SKM-1 (cell line): ENCODE measurements around the gene KLK13.

ENCODE experiments used
- DNase-seq: peaks from one replicate; lab custom pipeline; 2025; ENCODE audit not compliant: unreplicated experiment; lab: John Stamatoyannopoulos, UW

Gene KLK13, protein sequence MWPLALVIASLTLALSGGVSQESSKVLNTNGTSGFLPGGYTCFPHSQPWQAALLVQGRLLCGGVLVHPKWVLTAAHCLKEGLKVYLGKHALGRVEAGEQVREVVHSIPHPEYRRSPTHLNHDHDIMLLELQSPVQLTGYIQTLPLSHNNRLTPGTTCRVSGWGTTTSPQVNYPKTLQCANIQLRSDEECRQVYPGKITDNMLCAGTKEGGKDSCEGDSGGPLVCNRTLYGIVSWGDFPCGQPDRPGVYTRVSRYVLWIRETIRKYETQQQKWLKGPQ

DNA sequence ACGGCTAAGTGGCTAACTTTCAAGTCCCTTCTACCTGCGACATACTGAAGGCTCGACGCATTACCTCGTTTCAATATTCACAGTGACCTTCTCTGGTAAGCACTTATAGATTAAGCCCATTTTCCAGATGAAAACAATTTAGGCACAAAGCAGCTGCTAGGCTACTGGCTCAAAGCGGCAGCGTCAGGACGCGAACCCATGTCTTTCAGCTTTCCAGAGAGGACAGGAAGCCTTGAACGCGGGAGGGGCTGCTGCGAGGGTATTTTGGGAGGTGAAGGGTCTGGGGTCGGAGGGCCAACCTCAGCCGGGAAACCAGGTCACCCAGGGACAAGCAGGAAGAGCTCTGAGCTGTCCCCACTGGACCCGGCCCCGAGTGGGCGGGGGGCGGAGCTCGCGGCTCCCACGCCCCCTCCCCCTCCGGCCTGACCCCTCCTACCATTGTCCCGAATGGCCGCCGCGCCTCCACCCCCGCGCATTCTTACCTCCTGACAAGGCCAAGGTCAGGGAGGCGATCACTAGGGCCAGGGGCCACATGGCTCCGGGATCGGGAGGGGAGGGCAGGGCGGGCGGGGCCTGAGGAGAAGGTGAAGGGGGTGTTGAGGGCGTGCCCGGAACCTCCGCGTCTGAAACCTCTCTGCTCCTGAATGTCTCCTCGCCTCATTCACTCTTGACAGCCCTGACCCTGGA, at the start of gene KLK13:
Gene KLK13 (minus strand): TSS at position 559 of the 687 bp plus-strand sequence. CDS start 25 bp downstream, at position 534.
- DNase-seq, result no peak

DNA sequence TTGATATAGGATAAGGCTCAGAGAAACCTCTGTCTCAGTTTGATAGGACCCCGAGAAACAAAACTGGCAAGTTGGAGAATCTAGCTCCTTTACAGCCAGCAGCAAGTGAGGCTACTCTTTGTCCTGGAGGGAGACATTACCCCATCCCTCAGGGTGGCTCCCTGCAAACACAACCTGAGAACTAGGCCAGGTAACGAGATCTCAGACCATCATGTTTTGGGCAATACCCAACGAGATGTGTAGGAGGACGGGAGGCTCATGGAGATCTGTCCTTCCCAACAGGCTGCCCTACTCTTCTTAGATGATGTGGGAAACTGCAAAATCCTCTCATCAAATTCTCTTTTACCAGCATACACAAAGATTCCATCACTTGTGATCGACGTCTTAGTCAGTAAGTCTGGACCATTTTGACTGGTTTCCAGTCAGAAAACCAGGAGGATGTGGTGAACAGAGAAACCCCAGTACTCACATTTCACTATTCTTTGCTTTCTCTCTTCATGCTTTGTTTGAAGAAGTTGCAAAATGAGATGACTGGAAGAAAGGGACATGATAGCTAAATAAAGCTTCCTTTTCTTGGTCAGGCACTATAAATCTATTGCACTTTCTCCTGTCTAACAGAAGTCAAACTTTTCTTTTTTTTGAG, 49.3 kb upstream of the KLK13 start:
- no peak for DNase-seq

DNA sequence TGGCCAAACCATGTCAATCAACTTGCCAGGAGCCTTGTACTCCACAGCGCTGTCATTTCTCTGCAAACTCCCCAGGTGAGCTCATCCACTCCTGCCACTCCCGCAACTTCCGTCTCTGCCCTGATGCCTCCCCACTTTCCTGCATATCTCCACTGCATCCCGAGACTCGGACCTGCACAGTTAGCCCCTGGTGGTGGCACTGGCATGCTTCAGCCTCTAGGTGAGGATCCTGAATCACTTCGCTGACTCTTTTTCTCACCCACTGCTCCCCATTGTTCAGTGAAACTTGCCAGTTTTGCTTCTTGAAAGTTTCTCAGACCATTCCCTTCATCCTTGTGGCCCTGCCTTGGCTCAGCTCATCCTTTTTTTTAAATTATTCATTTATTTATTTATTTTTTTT, 46.7 kb upstream of the KLK13 start:
- DNase-seq, result no peak

DNA sequence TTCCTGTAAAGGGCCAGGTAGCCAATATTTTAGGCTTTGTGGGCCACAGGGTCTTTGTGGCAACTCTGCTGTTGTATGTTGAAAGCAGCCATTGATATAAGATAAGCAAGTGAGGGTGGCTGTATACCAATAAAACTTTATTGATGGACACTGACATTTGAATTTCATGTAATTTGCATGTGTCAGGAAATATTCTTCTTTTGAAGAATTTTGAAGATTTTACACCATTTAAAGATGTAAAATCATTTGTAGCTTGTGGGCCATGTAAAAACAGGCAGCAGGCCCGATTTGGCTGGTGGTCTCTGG, 45.7 kb upstream of the KLK13 start:
- DNase-seq, result no peak

DNA sequence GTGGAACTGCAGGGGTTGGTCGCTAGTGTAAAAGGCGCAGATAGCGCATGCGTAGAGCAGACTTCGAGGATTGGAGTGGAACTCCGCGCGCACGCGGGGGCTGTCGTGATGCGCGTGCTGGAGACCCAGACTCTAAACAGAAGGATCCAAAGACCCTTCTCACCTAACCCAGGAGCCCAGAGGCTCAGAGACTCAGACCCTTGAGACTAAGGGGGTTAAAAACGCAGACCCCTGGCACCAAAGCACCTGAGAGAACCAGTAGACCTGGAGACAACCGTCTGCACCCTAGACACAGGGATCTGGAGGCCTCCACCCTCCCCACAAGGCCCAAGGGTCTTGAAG, 43.9 kb upstream of the KLK13 start:
- DNase-seq, result no peak

DNA sequence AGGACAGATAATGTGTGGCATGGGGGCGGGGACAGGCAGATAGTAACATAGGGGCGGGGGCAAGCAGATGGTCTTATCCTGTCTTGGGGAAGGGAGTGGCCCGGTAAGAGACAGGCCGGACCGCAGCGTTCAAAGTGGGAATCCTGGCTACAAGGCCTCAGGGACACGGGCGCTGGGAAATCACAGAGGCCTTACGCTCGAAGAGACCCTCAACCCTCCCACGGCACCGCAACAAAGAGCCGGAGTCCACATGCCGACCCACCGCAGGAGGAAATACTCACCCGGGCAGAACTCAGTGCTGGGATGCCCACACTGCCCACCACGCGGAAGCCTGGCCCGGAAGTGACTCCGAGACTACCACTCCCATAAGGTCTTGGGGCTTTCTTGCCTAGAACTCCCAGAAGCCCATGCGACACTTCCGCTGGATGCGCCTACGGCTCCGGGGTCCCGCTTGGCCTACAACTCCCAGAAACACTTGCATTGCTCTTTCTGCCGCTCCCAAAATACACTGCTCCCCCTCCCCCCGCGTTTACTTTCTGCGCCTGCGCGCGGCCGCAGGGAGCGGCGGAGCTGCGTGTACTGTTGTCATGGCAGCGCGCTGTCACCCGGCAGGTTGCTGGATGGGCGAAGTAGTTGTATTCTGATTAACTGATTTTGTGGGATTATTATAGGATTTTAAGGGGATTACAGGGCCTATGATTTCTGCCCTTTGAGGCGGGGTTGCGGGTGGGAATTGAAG, 43.3 kb upstream of the KLK13 start, which contains the start of gene CTU1:
Gene CTU1 (minus strand): TSS at position 344 of the 739 bp plus-strand sequence. CDS start 3,840 bp downstream, outside the sequence.
- peak; percentile 90 for DNase-seq

DNA sequence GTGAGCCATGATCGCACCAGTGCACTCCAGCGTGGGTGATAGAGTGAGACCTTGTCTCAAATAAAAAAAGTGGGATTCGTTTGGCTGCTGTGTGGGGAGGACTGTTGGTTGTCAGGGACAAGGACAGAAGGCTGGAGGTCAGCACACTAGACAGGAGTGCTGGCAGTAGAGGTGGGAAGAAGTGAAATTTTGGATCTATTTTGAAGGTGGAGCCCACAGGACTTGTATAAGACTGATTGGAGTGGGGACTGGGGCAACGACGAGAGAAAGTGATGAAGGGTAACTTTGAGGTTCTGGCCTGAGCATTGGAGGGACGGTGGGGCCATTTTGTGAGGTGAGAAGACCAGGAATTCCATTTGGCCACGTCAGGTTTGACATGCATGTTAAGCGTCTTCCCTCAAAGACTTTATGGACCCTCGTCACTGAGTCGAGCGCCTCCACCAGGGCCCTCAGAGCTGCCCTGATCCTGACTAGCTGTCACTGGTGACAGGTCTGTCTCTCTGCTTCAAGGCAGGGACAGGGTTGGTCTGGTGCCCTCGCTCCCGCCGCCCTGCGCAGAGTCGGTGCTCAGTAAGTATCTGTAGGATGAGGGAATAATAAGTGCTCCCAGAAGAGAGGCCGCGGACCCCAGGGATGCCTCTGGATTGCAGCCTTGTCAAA, 42.6 kb upstream of the KLK13 start:
- no peak for DNase-seq

DNA sequence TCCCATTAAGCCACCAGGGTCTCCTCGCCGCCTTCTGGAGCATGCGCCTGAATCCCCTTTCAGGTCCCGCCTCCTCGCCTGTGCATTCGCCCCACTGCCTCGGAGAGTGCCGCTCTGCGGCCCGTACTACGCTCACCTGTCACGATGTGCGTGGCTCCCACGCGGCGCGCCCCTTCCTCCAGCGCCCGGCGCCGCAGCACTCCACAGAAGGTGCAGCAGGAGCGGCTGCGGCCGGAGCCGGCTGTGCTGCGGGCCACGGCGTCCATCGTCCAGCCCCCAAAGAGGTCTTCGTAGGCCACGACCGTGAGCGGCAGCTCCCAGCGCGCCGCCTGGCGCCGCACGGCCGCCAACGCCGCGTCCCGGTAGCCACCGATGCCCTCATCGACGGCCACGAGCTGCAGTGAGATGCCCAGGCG, 39.0 kb upstream of the KLK13 start:
- DNase-seq, result no peak

DNA sequence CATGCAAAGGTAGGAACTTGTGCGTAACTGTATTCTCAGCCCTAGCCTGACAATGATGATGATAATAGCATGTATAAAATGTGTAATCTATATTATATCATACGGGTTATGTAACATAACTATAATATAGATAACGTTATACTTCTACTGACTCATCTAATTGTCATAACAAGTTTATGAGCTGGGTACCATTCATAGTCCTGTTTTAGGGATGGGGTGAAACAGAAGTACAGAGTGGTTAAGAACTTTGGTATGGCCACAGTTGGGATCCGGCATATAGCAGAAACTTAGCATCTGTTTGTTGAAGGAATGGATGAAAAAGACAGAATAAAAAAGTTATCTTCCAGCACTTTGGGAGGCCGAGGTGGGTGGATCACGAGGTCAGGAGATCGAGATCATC, 38.1 kb upstream of the KLK13 start:
- DNase-seq, result no peak

DNA sequence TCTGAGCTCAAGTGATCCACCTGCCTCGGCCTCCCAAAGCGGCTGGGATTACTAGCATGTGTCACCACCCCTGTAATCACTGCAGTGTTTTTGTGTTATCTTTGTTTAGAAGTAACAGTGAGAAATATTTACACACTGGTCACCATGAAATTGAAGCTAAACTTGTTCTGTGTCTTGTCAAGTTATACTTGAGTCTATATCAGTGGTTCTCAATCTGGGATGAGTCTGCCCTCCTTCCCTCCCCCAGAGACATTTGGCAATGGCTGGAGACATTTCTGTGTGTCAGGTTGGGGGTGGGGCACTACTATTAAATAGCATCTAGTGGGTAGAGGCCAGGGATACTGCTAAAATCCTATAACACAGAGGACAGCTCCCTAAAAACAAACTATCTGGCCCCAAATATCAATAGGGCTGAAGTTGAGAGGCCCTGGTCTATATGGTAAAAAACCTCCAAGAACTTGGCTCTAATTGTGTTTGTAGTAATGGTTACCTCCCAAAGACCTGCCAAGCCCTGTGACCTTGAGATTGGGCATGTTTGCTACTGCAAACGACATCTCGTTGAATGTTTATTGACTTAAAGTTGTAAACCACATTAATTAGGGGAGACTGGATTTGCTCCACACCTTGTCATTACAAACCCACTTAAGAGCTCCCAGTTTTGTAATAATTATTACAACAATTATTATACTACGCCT, 36.4 kb upstream of the KLK13 start:
- DNase-seq, result no peak

DNA sequence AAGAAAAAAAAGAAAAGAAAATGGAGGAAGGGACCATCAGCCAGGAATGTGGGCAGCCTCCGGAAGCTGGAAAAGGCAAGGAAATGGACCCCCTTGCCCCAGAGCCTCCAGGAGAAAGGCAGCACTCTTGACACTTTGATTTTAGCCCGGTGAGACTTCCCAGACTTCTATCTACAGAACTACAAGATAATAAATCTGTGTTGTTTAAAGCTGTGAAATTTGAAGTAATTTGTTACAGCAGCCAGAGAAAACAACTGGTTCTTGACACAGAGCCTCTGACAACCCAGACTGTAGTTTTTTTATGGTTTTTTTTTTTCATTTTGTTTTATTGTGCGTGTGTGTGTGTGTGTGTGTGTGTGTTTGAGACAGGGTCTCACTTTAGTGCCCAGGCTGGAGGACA, 35.7 kb upstream of the KLK13 start:
- no peak for DNase-seq

DNA sequence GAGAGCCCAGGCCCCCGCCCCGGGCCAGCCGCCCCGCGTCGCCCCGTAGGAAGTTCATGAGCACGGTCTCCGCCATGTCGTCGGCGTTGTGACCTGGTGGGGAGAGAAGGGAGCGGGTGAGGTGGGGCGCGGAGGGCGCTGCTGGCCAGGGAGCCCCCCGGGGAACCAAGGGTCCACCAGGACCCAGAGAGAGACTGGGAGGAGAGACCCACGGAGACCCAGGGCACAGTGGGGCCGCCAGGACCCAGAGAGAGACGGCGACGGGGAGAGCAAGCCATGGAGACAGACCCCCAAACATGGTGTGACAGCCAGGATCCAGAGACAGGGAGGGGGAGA, 34.1 kb upstream of the KLK13 start:
- DNase-seq, result no peak

DNA sequence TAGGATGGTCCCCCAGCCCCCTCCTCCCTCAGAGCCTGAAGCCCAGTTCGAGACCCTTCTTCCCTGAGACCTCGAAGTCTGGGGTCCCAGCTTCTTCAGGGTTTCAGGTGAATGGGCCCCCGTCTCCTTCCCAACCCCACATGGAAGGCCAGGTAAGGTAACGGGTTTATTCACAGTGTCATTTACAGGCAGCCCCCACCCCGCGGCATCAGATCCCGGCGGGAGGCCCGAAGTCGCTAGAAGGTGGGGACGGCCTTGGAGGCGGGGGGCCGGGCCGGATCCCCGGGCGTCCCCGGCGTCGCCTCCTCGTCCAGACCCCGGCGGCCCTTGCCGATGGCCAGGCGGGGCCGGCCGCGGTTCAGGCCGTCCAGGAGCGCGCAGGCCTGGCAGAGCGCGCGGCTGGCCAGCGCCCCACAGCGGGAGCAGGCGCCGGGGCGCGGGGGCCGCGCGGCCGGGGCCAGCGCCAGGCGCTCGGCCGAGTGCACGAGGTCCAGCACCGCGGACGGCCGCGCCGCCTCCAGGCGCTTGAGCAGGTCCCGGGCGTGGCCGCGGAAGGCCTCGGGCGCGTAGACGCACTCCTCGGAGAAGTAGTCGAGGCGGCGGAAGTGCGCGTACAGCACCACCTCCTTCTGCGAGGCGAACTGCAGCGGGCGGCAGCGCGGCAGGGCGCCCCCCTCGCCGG, 33.6 kb upstream of the KLK13 start:
- no peak for DNase-seq

DNA sequence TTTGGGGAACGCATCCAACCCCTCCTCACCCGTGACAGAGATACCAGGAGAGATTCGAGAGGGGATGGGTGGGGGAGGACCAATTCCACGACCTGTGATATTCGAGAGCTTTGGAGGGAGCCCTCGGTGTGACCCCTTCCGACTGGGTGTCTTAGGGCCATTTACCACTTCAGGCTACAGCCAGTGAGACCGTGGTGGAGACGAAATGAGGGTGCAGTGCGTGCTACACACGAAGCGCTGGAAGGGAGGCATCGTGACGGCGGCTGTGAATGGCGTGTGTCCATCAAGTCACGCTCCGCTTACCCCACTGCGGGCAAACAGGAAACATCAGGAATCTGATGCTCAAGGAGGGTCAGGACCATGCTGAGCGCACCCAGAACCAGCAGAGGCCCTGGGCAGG, 32.9 kb upstream of the KLK13 start:
- DNase-seq, result no peak

DNA sequence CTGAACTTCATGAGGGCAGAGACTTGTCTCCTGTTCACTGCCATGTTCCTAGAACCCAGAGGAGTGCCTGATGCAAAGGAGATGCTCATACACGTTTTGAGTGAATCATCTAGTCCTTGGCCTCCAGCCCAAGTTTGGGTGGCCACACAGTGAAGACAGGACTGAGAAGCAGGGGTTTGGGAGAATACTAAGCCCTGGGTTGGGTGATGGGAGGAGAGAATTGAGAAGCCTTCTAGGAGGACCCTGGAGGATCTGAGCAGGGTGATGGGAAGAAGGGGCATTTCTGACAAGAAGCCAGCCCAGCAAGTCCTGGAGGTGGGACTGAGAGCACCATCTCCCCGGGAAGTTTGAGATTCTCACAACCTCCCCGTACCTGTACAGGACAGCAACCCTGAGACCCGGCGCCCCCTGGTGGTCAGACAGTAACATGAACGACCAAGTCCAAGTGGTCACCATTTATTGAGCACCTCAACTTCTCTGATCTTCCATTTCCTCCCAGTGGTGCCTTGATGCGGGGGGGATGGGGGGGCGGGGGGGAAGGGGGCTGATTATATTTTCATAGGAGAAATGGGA, 32.4 kb upstream of the KLK13 start:
- DNase-seq, result peak; percentile 1

DNA sequence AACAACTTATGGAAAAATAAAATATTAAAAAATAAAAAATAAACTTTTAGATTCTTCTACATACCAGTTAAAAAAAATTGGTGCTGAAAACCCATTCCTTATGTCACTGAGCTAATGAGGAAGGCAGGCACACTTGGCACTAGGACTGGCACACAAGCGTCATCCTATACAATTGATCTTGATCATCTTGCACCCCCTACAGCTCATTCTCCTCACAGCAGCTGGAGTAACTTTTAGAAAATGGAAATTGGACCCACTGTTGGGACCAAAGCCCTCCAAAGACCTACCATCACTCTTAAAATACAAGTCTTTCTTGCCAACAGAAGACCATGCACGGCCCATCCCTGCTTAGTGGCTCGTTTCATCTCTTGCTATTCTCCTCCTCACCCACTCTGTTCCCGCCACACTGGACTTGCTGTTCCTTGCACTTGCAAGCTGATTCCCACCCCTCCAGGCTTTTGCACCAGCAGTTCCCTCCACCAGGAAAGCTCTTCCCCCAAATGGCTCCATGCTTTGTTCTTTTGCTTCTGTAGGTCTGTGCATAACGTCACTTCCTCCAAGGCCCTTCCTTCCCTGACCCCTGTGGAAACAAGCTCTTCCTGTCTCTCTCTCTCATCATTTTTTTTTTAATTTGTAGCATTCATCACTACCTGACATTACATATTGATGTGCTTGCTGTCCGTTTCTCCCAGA, 31.7 kb upstream of the KLK13 start:
- no peak for DNase-seq

DNA sequence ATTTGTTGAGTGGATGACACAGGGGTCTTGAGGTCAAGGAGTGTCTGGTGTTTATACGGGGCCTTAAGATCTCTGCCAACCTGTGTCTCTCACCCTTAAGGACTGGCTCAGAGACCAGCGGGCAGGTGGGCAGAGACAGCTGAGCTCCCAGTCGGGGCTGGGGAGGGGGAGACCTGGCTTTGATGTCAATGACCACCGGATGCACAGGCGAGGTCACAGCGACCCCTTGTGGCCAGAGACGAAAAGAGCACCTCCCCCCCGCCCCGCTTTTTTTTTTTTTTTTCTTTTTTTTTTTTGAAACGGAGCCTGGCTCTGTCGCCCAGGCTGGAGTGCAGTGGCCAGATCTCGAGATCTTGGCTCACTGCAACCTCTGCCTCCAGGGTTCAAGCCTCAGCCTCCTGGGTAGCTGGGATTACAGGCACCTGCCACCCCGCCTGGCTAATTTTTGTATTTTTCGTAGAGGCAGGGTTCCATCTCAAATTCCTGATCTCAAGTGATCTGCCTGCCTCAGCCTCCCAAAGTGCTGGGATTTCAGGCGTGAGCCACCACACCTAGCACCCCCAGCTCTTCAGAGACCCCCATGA, 29.9 kb upstream of the KLK13 start:
- DNase-seq, result no peak

DNA sequence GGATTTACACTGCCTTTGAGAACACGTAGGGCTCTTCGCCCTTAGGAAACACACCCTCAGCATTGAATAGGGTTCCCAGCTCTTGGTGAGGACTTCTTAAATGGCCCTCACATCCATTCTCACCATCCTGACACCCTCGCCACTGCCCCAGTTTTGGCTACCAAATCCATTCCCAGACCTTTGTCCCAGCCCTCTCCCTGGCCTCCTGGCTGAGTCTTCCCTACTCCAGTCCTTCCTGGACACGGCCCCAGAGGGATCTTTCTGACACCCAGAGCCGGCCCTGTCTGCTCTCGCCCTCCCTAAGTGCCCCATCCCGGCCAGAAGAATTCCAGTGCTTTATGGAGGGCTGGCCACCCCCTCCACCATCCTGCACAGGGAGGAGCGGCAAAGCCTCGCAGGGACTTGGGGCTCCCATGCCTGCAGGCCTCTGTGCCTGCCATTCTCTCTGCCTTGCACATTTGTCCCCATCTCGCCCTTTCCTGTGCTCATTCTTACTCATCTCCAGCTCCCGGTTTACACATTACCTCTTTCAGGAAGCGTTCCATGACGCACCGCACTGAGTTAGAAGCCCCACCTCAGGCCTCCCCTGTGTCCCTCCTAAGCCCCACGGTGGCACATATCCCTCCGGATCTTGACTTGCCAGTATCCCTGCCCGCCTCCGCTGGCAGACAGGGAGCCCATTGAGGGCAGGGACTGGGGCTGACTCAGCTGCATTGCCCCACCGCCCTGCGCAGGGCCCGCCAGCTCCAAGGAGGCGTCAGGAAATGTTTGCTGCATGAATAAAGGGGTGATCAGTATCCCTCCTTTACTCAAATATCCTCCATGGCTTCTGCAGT, 28.8 kb upstream of the KLK13 start:
- no peak for DNase-seq
